B cell (primary cell): Measurements from ENCODE around the gene PRKCZ. TPM values are rescaled to one million over a fixed set of nuclear protein-coding genes. Genes with fewer than 3 reads are reported as not detected.

Experiments used
- ATAC-seq: fragments of 200-7000 bp; cut with Tn5 transposase; one replicate; pipeline ENCODE4 v1.10.0; 2021; ENCODE audit warnings: low read depth, mild to moderate bottlenecking, moderate number of reproducible peaks, moderate library complexity
- CTCF ChIA-PET: fragments of 350-600 bp; sonication (Branson Sonifier 250); formaldehyde crosslinking; loops from one replicate; lab custom pipeline; 2021; ENCODE audit warnings: antibody characterized with exemption, inconsistent platforms; lab: Charles Lee
- POLR2A ChIA-PET: fragments of 350-600 bp; sonication (Branson Sonifier 250); formaldehyde crosslinking; loops from one replicate; lab custom pipeline; 2021; ENCODE audit warnings: antibody characterized with exemption; lab: Charles Lee
- DNase-seq: peaks from one replicate; pipeline ENCODE4 v3.0.0; 2013
- H2AFZ ChIP-seq: 2 replicates; pipeline ENCODE4 v1.6.1; 2012; ENCODE audit warnings: mild to moderate bottlenecking, low read depth, low read length; ENCODE audit not compliant: insufficient read depth, poor library complexity, severe bottlenecking
- H3K27ac ChIP-seq, 2 donors: 1 replicate in 1 of 2; 2 replicates in 1 of 2; pipeline ENCODE4 v1.5.1; 2012 to 2013; ENCODE audit warnings: low read length in 2 of 2, mild to moderate bottlenecking in 2 of 2, moderate library complexity in 1 of 2
- H3K27me3 ChIP-seq, 4 experiments: fragments of 200-600 bp in 1 of 4; sonication (generic) in 1 of 4; replicated peaks in 1 of 4; 1 replicate in 2 of 4; 2 replicates in 2 of 4; pipeline versions ENCODE4 v1.6.1 to v1.7.0; 2013 to 2016; ENCODE audit warnings: low read length in 3 of 4, mild to moderate bottlenecking in 2 of 4, mixed read lengths in 1 of 4, moderate library complexity in 1 of 4; ENCODE audit not compliant: insufficient read depth in 4 of 4, control insufficient read depth in 3 of 4; ENCODE audit errors: control extremely low read depth in 1 of 4
- H3K36me3 ChIP-seq, 2 experiments: replicated peaks in 1 of 2; 1 replicate in 1 of 2; 2 replicates in 1 of 2; pipeline versions ENCODE4 v1.6.1 to v1.7.1; 2013; ENCODE audit warnings: low read length in 1 of 2; ENCODE audit not compliant: insufficient read depth in 2 of 2, control insufficient read depth in 1 of 2; ENCODE audit errors: control extremely low read depth in 1 of 2, extremely low read depth in 1 of 2
- H3K4me1 ChIP-seq, 2 donors: fragments of 200-600 bp in 1 of 2; sonication (generic) in 1 of 2; 1 replicate in 1 of 2; 2 replicates in 1 of 2; pipeline versions ENCODE4 v1.5.1 to v1.6.1; 2013 to 2017; ENCODE audit warnings: low read length in 2 of 2; ENCODE audit not compliant: control insufficient read depth in 2 of 2, insufficient read depth in 2 of 2
- H3K4me2 ChIP-seq: replicated peaks from 2 replicates; pipeline ENCODE3; 2012; ENCODE audit warnings: mild to moderate bottlenecking, low read depth, low read length; ENCODE audit not compliant: poor library complexity, severe bottlenecking
- H3K4me3 ChIP-seq, 5 experiments: fragments of 200-600 bp in 1 of 5; sonication (generic) in 1 of 5; 1 replicate in 3 of 5; 2 replicates in 2 of 5; pipeline versions ENCODE4 v1.5.1 to v1.7.0; 2011 to 2016; ENCODE audit warnings: low read length in 4 of 5, mild to moderate bottlenecking in 4 of 5, low read depth in 2 of 5, control low read depth in 1 of 5, moderate library complexity in 1 of 5; ENCODE audit not compliant: insufficient read depth in 1 of 5; ENCODE audit errors: control extremely low read depth in 1 of 5, extremely low read depth in 1 of 5
- H3K79me2 ChIP-seq: fragments of 200-600 bp; sonication (generic); one replicate; pipeline ENCODE4 v1.6.0; 2016; ENCODE audit warnings: low read length; ENCODE audit not compliant: control insufficient read depth, insufficient read depth
- H3K9ac ChIP-seq: fragments of 200-600 bp; sonication (generic); 2 replicates; pipeline ENCODE4 v1.6.1; 2017; ENCODE audit warnings: mild to moderate bottlenecking, low read length, moderate library complexity
- H3K9me3 ChIP-seq, 3 donors: one replicate each; pipeline versions ENCODE4 v1.6.1 to v1.7.1; 2013; ENCODE audit warnings: low read length in 2 of 3; ENCODE audit not compliant: control insufficient read depth in 2 of 3, insufficient read depth in 1 of 3; ENCODE audit errors: control extremely low read depth in 1 of 3
- H4K20me1 ChIP-seq: 2 replicates; pipeline ENCODE4 v1.6.0; 2012; ENCODE audit warnings: mild to moderate bottlenecking, low read length; ENCODE audit not compliant: insufficient read depth, control insufficient read depth, poor library complexity, severe bottlenecking
- H3K27ac Mint-ChIP-seq: one replicate; pipeline ENCODE4 v1.8.0; 2021; ENCODE audit warnings: mixed read lengths
- H3K27me3 Mint-ChIP-seq: one replicate; pipeline ENCODE4 v1.8.0; 2021; ENCODE audit warnings: mixed read lengths
- H3K4me1 Mint-ChIP-seq: one replicate; pipeline ENCODE4 v1.8.0; 2021; ENCODE audit warnings: mixed read lengths
- H3K4me3 Mint-ChIP-seq: one replicate; pipeline ENCODE4 v1.8.0; 2021; ENCODE audit warnings: mixed read lengths
- H3K9me3 Mint-ChIP-seq: one replicate; pipeline ENCODE4 v1.8.0; 2022; ENCODE audit warnings: mixed read lengths; ENCODE audit not compliant: insufficient read depth
- CTCF ChIP-seq: fragments of 200-600 bp; IDR thresholded peaks from one replicate; pipeline ENCODE4 v1.8.0; 2022; ENCODE audit warnings: antibody characterized with exemption, mild to moderate bottlenecking
- EZH2 ChIP-seq: IDR thresholded peaks from 2 replicates; pipeline ENCODE4 v1.6.1; 2012; ENCODE audit warnings: borderline replicate concordance, low read depth, mild to moderate bottlenecking, moderate library complexity, low read length; ENCODE audit not compliant: insufficient read depth, poor library complexity, severe bottlenecking
- WGBS: methylation state at CpG from one replicate; pipeline ENCODE4 v1.1.5; 2013; ENCODE audit warnings: missing lambda C conversion rate; ENCODE audit not compliant: insufficient coverage; 5-methylcytosine and 5-hydroxymethylcytosine counted together
- intact Hi-C: fragments of 100-400 bp; cut with micrococcal nuclease; formaldehyde crosslinking; loops from one replicate; pipeline ENCODE4 v1.10.0; 2022
- polyA plus RNA-seq: library from polyadenylated mRNA; depleted of rRNA; stranded (reverse); fragments of >200 nt; gene quantifications from 2 replicates; pipeline ENCODE4 v1.2.3, GENCODE V29; 2012
- total RNA-seq, 2 donors: library from RNA; stranded (reverse); fragments of 120-200 nt in 1 of 2; gene quantifications; 1 replicate in 1 of 2; 2 replicates in 1 of 2; pipeline versions ENCODE4 v1.2.3 to v1.2.4, GENCODE V29; 2013 to 2022

The PRKCZ gene
- total and polyA plus RNA-seq, 2 donors (not counting 1 experiment from before 2014, with no cell fraction given) = 17.9 to 53.2 TPM

GRCh38 chr1:2198571-2198970 lies 148.4 kb downstream of the PRKCZ start:
- no peaks in the 10 kb centered on the region for H3K27me3 Mint-ChIP-seq
- peak overlapping the region; percentile 58 for H3K9ac ChIP-seq
- peak overlapping the region; percentile 73 for H2AFZ ChIP-seq

More at GRCh38 chr1:2198571-2198970, 148.4 kb downstream of the PRKCZ start:
- Mint-ChIP-seq H3K9me3 (no peaks in the 10 kb centered on the region), H3K4me1 (peaks cover 39% of the 10 kb centered on the region), H3K4me3 (peak overlapping the region; percentile 80), H3K27ac (peak overlapping the region; percentile 85)
- H3K4me3 ChIP-seq = peak overlapping the region in 2 of 5 experiments; percentile 50 to 56
- H3K36me3 ChIP-seq = no peaks in the 10 kb centered on the region
- peak overlapping the region; percentile 75 to 83 for H3K27ac ChIP-seq
- H4K20me1 ChIP-seq = no peaks in the 10 kb centered on the region
- CTCF ChIA-PET = interaction anchor here (0.6 to 13.5 kb wide), 5 partner anchors 26 to 182 kb away, joined by 3 to 295 read pairs (median 4); no protein-coding TSS in a partner anchor
- WGBS = 92% methylated on average over 11 of the region's 11 CpGs
- H3K27me3 ChIP-seq = no peaks in the 10 kb centered on the region
- peaks cover 46 to 59% of the 10 kb centered on the region in 2 donors for H3K4me1 ChIP-seq
- ATAC-seq (no peak), DNase-seq (no peak)
- TF ChIP-seq EZH2 = no peak
- TF ChIP-seq CTCF = no peak
- H3K9me3 ChIP-seq = no peaks in the 10 kb centered on the region
- intact Hi-C loops = loop anchor here (5.0 to 10.0 kb wide), 3 partner anchors 291 to 1226 kb away; no protein-coding TSS in a partner anchor
- peak overlapping the region; percentile 84 for H3K4me2 ChIP-seq
- POLR2A ChIA-PET = interaction anchor here (0.8 to 1.6 kb wide), 2 partner anchors 183 to 349 kb away, joined by 3 read pairs; no protein-coding TSS in a partner anchor
- H3K79me2 ChIP-seq = peaks cover 6% of the 10 kb centered on the region
